Erythroblast (primary cell): ENCODE measurements around the gene ZNF865.

Source experiments
- GATA1 ChIP-seq: IDR thresholded peaks from 2 replicates; pipeline ENCODE4 v1.6.1; 2011; ENCODE audit warnings: low read depth, mild to moderate bottlenecking, control low read depth, low read length, moderate library complexity
- POLR2A ChIP-seq: IDR thresholded peaks from 2 replicates; pipeline ENCODE4 v1.6.1; 2011; ENCODE audit warnings: mild to moderate bottlenecking, low read length

GRCh38 chr19:55598719-55599467 lies 6.6 kb upstream of the ZNF865 start:
- TF ChIP-seq POLR2A (no peak), GATA1 (no peak)
